GM21360 (cell line): ENCODE measurements around the gene COL20A1.

Source experiments
- ATAC-seq: cut with Tn5 transposase; IDR thresholded peaks from one replicate; pipeline ENCODE4 v1.9.1; 2021; ENCODE audit warnings: mild to moderate bottlenecking, moderate library complexity; ENCODE audit not compliant: unreplicated experiment

The COL20A1 gene

GRCh38 chr20:63260521-63260920, 32.5 kb upstream of the COL20A1 start:
- no peak for ATAC-seq

GRCh38 chr20:63261060-63261794, 31.8 kb upstream of the COL20A1 start:
- ATAC-seq: no peak

DNA sequence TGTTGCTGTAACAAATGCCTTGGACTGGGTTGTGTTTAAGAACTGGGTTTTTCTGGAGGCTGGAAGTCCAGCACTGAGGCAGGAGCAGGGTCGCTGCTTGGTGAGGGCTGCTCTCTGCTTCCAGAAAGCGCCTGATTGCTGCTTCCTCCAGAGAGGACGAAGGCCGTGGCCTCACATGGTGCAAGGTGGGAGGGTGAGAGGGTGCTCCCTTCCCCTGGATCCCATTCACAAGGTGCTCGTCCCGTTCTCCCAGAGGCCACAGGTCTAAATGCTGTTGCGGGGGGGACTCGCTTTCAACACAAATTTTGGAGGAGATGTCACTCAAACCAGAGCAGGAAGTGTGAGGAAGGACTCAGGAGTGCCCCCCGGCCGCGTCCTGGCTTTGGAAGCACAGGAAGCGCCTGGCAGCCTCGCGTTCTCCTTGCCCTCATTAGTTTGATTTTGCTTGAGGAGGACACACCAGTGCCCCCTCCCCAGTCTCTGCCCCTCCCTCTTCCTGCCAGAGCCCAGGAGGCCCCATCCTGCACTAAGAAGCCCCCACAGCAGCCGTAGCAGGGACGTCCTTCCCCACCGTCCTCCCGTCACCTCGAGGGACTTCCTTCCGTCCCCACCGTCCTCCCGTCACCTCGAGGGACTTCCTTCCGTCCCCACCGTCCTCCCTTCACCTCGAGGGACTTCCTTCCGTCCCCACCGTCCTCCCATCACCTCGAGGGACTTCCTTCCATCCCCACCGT, 31.0 kb upstream of the COL20A1 start:
- ATAC-seq: no peak

GRCh38 chr20:63262836-63263235, 30.1 kb upstream of the COL20A1 start:
- no peak for ATAC-seq

- ATAC-seq: no peak
Measured at GRCh38 chr20:63264000-63264399, 29.0 kb upstream of the COL20A1 start.

DNA sequence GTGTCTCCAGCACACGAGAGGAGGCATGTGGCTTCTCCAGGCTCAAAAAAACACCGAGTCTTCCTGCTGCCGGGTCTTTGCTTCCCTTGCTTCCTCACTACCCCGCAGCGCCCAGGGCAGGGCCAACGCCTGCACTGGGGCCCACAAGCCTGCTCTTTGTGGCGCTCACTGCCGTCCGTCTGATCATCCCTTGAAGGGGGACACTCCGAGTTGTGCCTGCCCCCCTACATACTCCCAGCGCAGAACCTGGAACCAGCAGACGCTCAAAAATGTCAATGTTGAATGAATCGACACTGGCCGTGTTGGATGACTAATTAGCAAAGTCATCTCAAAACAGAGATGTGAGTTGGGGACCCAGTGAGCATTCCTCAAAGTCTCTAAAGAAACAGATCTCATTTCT, 28.5 kb upstream of the COL20A1 start:
- no peak for ATAC-seq

GRCh38 chr20:63265891-63266515, 27.0 kb upstream of the COL20A1 start:
- ATAC-seq: no peak

- no peak for ATAC-seq
Measured at GRCh38 chr20:63267691-63268090, 25.3 kb upstream of the COL20A1 start.

GRCh38 chr20:63268256-63268655, 24.7 kb upstream of the COL20A1 start:
- no peak for ATAC-seq

GRCh38 chr20:63268671-63269439, 24.1 kb upstream of the COL20A1 start:
- ATAC-seq: no peak

- ATAC-seq: no peak
Measured at GRCh38 chr20:63269724-63270123, 23.3 kb upstream of the COL20A1 start.

GRCh38 chr20:63270606-63271325, 22.2 kb upstream of the COL20A1 start:
- no peak for ATAC-seq

DNA sequence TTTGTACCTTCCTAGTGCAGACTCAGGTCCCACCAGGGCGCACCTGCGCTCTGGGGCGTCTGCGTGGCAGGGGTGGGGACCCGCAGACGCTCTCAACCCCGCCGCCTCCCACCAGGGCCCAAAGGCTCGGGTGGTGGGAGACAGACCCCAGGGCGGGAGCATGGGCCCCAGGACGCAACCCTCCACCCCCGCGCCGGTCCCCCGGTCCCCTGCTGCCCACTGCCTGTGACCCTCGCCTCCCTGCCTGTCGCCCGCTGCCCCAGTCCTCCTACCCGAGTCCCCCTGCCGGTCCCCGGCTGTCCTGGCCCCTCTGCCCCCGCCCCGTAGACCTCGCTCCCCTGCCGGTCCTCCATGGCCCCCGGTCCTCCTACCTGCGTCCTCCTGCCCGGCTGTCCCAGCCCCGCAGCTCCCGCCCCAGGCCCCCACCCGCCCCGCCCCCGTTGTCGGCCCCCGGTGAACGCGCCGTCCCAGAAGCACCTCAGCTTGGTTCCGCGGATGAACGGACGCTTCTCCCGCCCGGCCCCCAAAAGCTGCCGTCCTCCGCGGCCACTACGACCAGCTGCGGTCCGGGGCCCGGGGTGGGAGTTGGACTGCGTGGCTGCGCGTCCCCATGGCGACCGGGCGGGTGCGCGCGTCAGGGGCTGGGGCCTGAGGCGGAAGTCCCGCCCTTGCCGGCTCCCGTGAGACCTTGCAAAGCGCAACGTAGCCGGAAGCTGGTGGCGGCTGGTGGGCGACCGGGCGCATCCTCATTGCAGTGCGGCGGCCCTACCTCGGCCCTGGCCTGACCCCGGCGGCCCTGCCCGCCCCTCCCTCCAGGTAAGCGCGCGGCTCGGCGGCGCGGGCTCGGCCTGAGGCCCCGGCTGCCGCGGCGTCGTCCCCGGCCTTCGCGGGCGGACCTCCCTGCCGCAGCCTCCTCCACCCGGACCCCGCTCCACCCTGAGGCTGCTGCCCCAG, 20.6 kb upstream of the COL20A1 start, which contains the start of gene ARFGAP1:
Gene ARFGAP1, plus strand, starts transcription at position 709 of the 954 bp plus-strand sequence. CDS start 2,768 bp downstream, outside the sequence.
- ATAC-seq: peak; percentile 81

GRCh38 chr20:63273059-63273579, 19.9 kb upstream of the COL20A1 start:
- no peak for ATAC-seq

DNA sequence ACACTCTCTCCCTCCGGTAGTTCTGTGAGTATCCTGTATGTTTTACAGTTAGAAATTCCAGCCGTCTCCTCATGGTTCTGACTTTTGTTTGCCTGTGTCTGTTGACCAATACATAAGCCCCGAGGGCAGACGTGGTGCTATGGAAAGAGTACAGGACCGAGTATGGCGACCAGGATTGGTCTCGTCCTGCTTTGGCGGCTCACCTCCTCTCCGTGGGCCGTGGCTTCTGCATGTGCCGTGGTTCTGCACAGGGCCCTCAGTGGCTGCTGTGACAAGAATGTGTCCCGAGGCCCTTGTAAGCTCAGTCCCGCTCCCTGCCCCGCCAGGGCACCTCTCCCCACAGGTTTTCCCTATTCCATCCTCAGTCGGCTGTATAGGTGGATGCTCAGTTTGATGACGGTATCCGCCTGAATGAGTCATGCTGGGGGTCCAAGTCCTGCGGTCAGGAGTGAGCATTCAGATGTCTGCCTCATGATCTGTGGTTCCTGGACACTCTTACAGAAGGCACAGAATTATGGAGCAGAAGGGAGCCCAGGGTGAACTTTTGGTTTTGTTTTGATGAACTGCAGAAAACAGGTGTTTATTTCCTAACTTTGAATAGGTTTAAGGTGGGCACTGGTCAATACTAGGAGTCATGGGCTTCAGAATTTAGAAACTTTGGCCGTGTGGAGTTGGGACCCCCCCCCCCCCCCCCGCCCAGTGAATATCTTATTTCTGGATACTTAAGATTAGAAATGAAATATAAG, 19.2 kb upstream of the COL20A1 start:
- no peak for ATAC-seq

GRCh38 chr20:63274381-63275228, 18.4 kb upstream of the COL20A1 start:
- ATAC-seq: no peak

DNA sequence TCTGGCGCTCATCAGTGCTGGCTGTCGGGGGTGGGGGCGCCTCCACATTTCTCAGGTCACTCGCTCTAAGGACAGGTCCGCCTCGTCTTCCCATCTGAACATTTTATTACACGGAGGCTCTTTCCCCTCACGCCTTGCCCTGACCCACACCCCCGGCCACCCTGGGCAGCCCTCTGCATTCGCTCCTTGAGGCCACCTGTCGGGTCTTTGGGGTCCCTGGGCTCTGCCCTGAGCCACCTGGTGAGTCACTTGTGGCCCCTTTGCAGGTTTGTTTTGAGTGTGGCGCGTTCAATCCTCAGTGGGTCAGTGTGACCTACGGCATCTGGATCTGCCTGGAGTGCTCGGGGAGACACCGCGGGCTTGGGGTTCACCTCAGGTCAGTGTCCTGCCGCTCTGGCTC, 17.2 kb upstream of the COL20A1 start:
- ATAC-seq: no peak
